ENCODE results near the gene CDT1.
"Not testable (repeated sequence)": the region's sequence is repeated elsewhere in the genome, so short reads cannot be mapped to it uniquely, and the experiment has no call there.

CDT1 gene

GRCh38 chr16:88770461-88771293 lies 32.9 kb upstream of the CDT1 start:
- FAIRE-seq (no peak), DNase-seq (ENCODE audit: insufficient read length) (no peak)
- TF ChIP-seq POLR2AphosphoS5 (IDR thresholded peaks at IDR 0.05; ENCODE audit: low read depth, low read length) (no peak), TAF1 (IDR thresholded peaks at IDR 0.05; ENCODE audit: borderline replicate concordance, low read depth, low read length) (no peak)

- no peak for FAIRE-seq
- no peak for DNase-seq (ENCODE audit: insufficient read length)
- TF ChIP-seq POLR2A (IDR thresholded peaks at IDR 0.05; ENCODE audit: low read depth, low read length) (no peak), TAF1 (IDR thresholded peaks at IDR 0.05; ENCODE audit: borderline replicate concordance, low read depth, low read length) (no peak), POLR2AphosphoS5 (IDR thresholded peaks at IDR 0.05; ENCODE audit: low read depth, low read length) (no peak)
Observed at GRCh38 chr16:88771294-88771772, 32.3 kb upstream of the CDT1 start.

DNA sequence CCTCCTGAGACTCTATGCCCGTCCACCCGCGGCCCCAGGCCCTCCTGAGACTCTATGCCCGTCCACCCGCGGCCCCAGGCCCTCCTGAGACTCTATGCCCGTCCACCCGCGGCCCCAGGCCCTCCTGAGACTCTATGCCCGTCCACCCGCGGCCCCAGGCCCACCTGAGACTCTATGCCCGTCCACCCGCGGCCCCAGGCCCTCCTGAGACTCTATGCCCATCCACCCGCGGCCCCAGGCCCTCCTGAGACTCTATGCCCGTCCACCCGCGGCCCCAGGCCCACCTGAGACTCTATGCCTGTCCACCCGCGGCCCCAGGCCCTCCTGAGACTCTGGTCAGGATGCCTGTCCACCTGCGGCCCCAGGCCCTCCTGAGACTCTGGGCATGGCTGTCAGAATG lies 31.8 kb upstream of the CDT1 start:
- FAIRE-seq; DNase-seq (ENCODE audit: insufficient read length): not testable (repeated sequence)

GRCh38 chr16:88772871-88773811 lies 30.4 kb upstream of the CDT1 start:
- no peak; the same call in 1 of the 2 replicates for TF ChIP-seq POLR2AphosphoS5 (IDR thresholded peaks at IDR 0.05; ENCODE audit: low read depth, low read length)
- no peak for TF ChIP-seq TAF1 (IDR thresholded peaks at IDR 0.05; ENCODE audit: borderline replicate concordance, low read depth, low read length)
- no peak for TF ChIP-seq POLR2A (IDR thresholded peaks at IDR 0.05; ENCODE audit: low read depth, low read length)

GRCh38 chr16:88773812-88774291 lies 29.7 kb upstream of the CDT1 start:
- FAIRE-seq = no peak

More at GRCh38 chr16:88772871-88773811, 30.4 kb upstream of the CDT1 start:
- FAIRE-seq (no peak), DNase-seq (ENCODE audit: insufficient read length) (no peak)

GRCh38 chr16:88774544-88775393 lies 28.8 kb upstream of the CDT1 start:
- FAIRE-seq (no peak), DNase-seq (ENCODE audit: insufficient read length) (no peak)
- TF ChIP-seq TAF1 (IDR thresholded peaks at IDR 0.05; ENCODE audit: borderline replicate concordance, low read depth, low read length) (no peak), POLR2A (IDR thresholded peaks at IDR 0.05; ENCODE audit: low read depth, low read length) (no peak), POLR2AphosphoS5 (IDR thresholded peaks at IDR 0.05; ENCODE audit: low read depth, low read length) (no peak)

More at GRCh38 chr16:88773812-88774291, 29.7 kb upstream of the CDT1 start:
- no peak for TF ChIP-seq TAF1 (IDR thresholded peaks at IDR 0.05; ENCODE audit: borderline replicate concordance, low read depth, low read length)
- TF ChIP-seq POLR2AphosphoS5 (IDR thresholded peaks at IDR 0.05; ENCODE audit: low read depth, low read length) = peak; percentile 11; the same call in 1 of the 2 replicates
- TF ChIP-seq POLR2A (IDR thresholded peaks at IDR 0.05; ENCODE audit: low read depth, low read length) = no peak
- no peak for DNase-seq (ENCODE audit: insufficient read length)

- TF ChIP-seq POLR2A (IDR thresholded peaks at IDR 0.05; ENCODE audit: low read depth, low read length) = no peak
- no peak for TF ChIP-seq TAF1 (IDR thresholded peaks at IDR 0.05; ENCODE audit: borderline replicate concordance, low read depth, low read length)
- no peak for TF ChIP-seq POLR2AphosphoS5 (IDR thresholded peaks at IDR 0.05; ENCODE audit: low read depth, low read length)
- FAIRE-seq = no peak
- no peak for DNase-seq (ENCODE audit: insufficient read length)
Observed at GRCh38 chr16:88775825-88776224, 27.8 kb upstream of the CDT1 start.

DNA sequence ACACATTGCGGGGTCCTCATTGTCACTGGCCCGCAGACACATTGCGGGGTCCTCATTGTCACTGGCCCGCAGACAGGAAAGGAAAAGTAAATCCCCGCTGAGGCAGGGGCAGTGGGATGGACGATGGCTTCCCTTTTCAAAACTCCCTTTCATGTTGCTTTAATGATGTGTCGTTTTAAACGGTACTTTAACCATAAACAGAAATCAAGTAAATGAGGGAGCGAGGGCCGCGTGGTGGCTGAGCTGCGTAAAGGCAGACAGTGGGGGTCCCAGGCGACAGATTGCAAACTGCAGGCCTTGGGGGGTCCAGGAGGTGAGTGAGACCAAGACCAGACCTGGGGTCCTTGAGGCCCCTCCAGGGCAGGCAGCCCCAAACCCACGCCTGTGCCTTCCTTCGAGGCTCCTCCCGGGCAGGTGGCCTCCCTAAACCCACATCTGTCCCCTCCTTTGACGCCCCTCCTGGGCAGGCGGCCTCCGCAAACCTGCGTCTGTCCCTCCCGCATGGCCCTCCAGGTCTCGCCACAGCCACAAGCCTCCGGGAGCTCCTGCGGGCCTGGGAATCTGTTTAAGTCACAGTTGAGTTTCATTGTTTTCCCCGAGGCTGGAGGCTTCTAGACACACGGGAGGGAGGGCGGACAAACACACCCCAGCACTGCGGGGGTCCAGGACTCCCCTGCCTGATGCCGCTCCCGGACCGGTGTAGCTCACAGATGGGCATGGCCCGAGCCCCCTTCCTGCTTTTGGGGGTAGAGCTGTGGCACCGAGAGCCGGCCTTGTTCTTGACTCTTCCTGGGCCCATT lies 25.9 kb upstream of the CDT1 start:
- DNase-seq (ENCODE audit: insufficient read length) (no peak), FAIRE-seq (no peak)
- TF ChIP-seq POLR2A (IDR thresholded peaks at IDR 0.05; ENCODE audit: low read depth, low read length) (no peak), POLR2AphosphoS5 (IDR thresholded peaks at IDR 0.05; ENCODE audit: low read depth, low read length) (no peak), TAF1 (IDR thresholded peaks at IDR 0.05; ENCODE audit: borderline replicate concordance, low read depth, low read length) (no peak)

GRCh38 chr16:88778271-88778525 lies 25.4 kb upstream of the CDT1 start:
- DNase-seq (ENCODE audit: insufficient read length) (no peak), FAIRE-seq (no peak)
- TF ChIP-seq POLR2A (IDR thresholded peaks at IDR 0.05; ENCODE audit: low read depth, low read length) (no peak), TAF1 (IDR thresholded peaks at IDR 0.05; ENCODE audit: borderline replicate concordance, low read depth, low read length) (no peak), POLR2AphosphoS5 (IDR thresholded peaks at IDR 0.05; ENCODE audit: low read depth, low read length) (no peak)

GRCh38 chr16:88778541-88779065 lies 25.0 kb upstream of the CDT1 start:
- DNase-seq (ENCODE audit: insufficient read length) (no peak), FAIRE-seq (no peak)
- TF ChIP-seq POLR2A (IDR thresholded peaks at IDR 0.05; ENCODE audit: low read depth, low read length) = no peak
- no peak for TF ChIP-seq TAF1 (IDR thresholded peaks at IDR 0.05; ENCODE audit: borderline replicate concordance, low read depth, low read length)
- no peak for TF ChIP-seq POLR2AphosphoS5 (IDR thresholded peaks at IDR 0.05; ENCODE audit: low read depth, low read length)
